NB4 (cell line): Measurements from ENCODE around the gene STAMBPL1.

Experiments
- DNase-seq: peaks from one replicate; pipeline ENCODE4 v3.0.0; 2010; ENCODE audit warnings: low read depth
- H3K4me3 ChIP-seq: one replicate; pipeline ENCODE4 v1.5.1; 2011; ENCODE audit warnings: mild to moderate bottlenecking, low read depth, low read length, moderate library complexity
- MYC ChIP-seq: IDR thresholded peaks from 2 replicates; pipeline ENCODE4 v1.6.1; 2011; ENCODE audit warnings: low read depth, low read length
- POLR2A ChIP-seq: IDR thresholded peaks from 2 replicates; pipeline ENCODE4 v1.6.1; 2011; ENCODE audit warnings: mild to moderate bottlenecking; ENCODE audit not compliant: insufficient read length; ENCODE audit errors: extremely low read depth
- TF ChIP-seq, protein P1 (sequence below): IDR thresholded peaks from 2 replicates; pipeline ENCODE4 v1.6.1; 2011; ENCODE audit warnings: low read depth, low read length
- TF ChIP-seq, protein P2 (sequence below): IDR thresholded peaks from one replicate; pipeline ENCODE4 v1.5.1; 2012; ENCODE audit warnings: low read depth, low read length

The STAMBPL1 gene

DNA sequence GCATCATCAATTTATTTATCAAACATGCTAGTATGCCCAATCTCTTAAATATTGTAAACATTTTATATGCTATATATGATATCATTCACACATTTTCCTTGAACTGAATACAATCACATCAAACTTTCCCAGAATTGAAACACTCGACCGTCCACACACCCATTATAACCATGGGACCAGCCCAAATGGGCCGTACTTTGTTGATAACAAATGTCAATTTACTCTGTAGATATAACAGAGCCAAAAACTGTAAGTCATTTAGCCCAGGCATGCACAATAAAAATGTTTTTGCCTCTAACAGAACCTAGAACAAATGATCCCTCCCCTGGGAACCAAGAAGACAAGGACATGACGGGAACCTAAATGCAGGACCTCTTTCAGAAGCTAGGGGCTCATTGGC, 27.7 kb upstream of the STAMBPL1 start:
- TF ChIP-seq POLR2A (no peak), MYC (no peak)
- TF ChIP-seq, protein P1, sequence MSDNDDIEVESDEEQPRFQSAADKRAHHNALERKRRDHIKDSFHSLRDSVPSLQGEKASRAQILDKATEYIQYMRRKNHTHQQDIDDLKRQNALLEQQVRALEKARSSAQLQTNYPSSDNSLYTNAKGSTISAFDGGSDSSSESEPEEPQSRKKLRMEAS: no peak
- TF ChIP-seq, protein P2, sequence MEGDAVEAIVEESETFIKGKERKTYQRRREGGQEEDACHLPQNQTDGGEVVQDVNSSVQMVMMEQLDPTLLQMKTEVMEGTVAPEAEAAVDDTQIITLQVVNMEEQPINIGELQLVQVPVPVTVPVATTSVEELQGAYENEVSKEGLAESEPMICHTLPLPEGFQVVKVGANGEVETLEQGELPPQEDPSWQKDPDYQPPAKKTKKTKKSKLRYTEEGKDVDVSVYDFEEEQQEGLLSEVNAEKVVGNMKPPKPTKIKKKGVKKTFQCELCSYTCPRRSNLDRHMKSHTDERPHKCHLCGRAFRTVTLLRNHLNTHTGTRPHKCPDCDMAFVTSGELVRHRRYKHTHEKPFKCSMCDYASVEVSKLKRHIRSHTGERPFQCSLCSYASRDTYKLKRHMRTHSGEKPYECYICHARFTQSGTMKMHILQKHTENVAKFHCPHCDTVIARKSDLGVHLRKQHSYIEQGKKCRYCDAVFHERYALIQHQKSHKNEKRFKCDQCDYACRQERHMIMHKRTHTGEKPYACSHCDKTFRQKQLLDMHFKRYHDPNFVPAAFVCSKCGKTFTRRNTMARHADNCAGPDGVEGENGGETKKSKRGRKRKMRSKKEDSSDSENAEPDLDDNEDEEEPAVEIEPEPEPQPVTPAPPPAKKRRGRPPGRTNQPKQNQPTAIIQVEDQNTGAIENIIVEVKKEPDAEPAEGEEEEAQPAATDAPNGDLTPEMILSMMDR: no peak
- H3K4me3 ChIP-seq: peak overlapping the region; percentile 14
- DNase-seq: peak; percentile 36

DNA sequence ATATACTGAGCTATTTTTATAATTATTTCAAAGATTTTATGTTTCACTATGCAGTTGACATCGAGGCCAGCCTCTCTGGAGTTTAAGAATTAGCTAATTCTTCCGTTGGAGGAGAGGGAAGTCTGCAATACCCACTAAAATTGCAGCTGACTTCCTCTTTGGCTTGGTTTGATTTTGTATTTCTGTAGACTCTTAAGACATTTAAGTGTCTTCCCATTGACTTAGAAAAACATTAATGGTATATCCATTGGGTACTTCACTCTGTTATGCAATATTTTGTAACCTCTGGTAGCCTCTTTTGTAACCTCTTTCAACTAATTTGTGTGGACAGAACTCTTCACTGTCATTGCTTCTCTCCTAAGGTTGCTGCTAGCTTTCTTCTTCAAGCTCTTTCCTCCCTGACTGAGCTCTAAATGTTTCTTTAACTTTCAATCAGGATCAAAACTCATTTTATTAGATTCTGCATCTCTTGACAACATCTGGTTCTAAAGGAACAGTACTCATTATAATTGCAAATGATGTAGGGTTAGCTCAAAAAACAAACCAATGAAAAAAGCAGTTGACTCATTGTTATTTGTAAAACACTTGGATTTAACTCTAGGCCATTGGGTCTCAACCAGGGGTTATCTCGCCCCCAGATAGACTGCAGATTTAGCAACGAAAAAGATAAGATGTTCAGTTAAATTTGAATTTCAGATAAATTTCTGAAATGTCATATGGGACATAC, 26.7 kb upstream of the STAMBPL1 start:
- TF ChIP-seq, protein P2: no peak
- TF ChIP-seq, protein P1: no peak
- TF ChIP-seq POLR2A: no peak
- 0 out of 2 replicates have a peak, but pooled peaks have one; percentile 52 for TF ChIP-seq MYC
- DNase-seq: peak; percentile 91

DNA sequence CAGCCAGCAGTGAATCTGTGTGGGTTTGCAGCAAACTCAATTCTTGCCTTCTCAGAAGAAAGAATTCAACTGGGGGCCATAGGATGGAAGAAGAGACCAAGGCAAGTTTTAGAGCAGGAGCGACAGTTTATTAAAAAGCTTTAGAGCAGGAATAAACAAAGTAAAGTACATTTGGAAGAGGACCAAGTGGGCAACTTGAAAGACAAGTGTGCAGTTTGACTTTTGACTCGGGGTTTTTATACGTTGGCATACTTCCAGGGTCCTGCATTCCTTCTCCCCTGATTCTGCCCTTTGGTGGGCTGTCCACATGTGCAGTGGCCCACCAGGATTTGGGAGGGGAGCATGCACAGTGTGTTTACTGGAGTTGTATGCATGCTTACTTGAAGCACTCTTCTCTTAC, 25.4 kb upstream of the STAMBPL1 start:
- no peak for DNase-seq
- TF ChIP-seq, protein P1: no peak
- TF ChIP-seq, protein P2: no peak
- no peak for TF ChIP-seq POLR2A
- TF ChIP-seq MYC: no peak
- no peak overlapping the region for H3K4me3 ChIP-seq

More for the DNA sequence above, 26.7 kb upstream of the STAMBPL1 start:
- peak overlapping the region; percentile 14 for H3K4me3 ChIP-seq

DNA sequence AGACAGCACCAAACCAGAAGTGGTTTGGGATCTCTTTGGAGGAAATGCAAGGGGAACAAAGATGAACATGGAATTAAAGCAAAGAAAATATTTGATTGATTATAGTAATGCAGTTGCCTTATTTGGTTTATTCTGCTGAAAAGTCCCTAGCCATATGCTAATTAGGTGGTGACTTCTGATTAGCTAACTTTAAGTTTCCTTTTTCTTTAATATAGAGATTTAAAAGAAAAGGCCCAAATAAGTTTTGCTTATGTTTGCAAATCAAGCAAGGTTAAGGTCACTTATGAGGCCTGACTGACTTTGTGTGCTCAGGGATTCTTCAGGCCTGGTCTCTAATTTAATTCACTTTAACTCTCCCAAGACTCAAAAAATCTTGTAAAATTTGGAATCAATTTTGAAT, 22.2 kb upstream of the STAMBPL1 start:
- TF ChIP-seq, protein P2: no peak
- TF ChIP-seq POLR2A (no peak), MYC (no peak)
- TF ChIP-seq, protein P1: no peak
- no peak overlapping the region for H3K4me3 ChIP-seq
- no peak for DNase-seq

DNA sequence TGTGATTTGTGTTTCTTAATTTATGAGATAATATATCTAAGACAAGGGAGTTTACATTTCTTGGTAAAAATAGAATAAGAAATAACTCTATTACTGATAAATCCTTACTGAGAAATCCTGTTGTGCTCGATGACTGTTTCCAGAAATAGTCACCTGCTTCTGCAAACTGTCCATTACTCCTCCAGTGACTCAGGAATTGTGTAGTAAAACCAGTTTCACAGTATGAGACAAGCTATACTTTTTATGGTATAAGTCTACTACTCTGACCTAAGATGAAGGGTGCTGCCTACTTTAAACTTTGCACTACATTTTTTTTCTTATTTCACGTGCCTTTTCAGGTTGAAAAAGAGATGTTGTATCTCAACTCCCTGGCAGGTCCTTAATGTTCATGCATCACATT, 21.6 kb upstream of the STAMBPL1 start:
- TF ChIP-seq, protein P1: no peak
- TF ChIP-seq, protein P2: no peak
- TF ChIP-seq POLR2A: no peak
- TF ChIP-seq MYC: no peak
- no peak overlapping the region for H3K4me3 ChIP-seq
- no peak for DNase-seq
